ENCODE results near the gene DNAI4. TPM values are rescaled to one million over a fixed set of nuclear protein-coding genes. Genes with fewer than 3 reads are reported as not detected.

The DNAI4 gene
- total and polyA plus RNA-seq, 2 donors (not counting 1 experiment from before 2014, with no cell fraction given) = 2.0 to 12.1 TPM

GRCh38 chr1:66769512-66770229 lies 155.0 kb downstream of the DNAI4 start:
- Histone ChIP-seq H3K9ac (ENCODE audit: insufficient read depth, low read length) (no peak overlapping the region), H3K9me3 (ENCODE audit: control insufficient read depth, insufficient read depth, low read depth, low read length) (no peaks in the 10 kb centered on the region), H3K27ac (ENCODE audit: insufficient read depth, low read length) (no peak overlapping the region), H3K27me3 (ENCODE audit: control insufficient read depth, insufficient read depth, low read length) (no peaks in the 10 kb centered on the region), H2AFZ (ENCODE audit: low read length) (no peak overlapping the region), H4K20me1 (ENCODE audit: control insufficient read depth, extremely low read depth, insufficient read depth, low read length) (no peaks in the 10 kb centered on the region), H3K4me2 (ENCODE audit: extremely low read depth, insufficient read depth, low read length) (no peak overlapping the region), H3K4me3 (replicated peaks in 1 of 4; ENCODE audit: control extremely low read depth in 1 of 4, insufficient read depth in 1 of 4, low read depth in 3 of 4, low read length in 4 of 4) (no peak overlapping the region), H3K4me1 (ENCODE audit: control insufficient read depth, extremely low read depth, insufficient read depth, low read length) (no peaks in the 10 kb centered on the region), H3K36me3 (ENCODE audit: control insufficient read depth, insufficient read depth, low read length) (no peaks in the 10 kb centered on the region), H3K79me2 (ENCODE audit: control insufficient read depth, insufficient read depth, low read length) (no peaks in the 10 kb centered on the region)
- DNase-seq (ENCODE audit: low read depth in 2 of 2) = no peak
- TF ChIP-seq EZH2 (IDR thresholded peaks at IDR 0.05; ENCODE audit: low read length, missing control alignments) = no peak
- no peak for TF ChIP-seq CTCF (conservative IDR thresholded peaks at IDR 0.05 in 1 of 2, IDR thresholded peaks at IDR 0.05 in 1 of 2; ENCODE audit: low read depth in 1 of 2, low read length in 2 of 2)

GRCh38 chr1:66768965-66769364 lies 155.7 kb downstream of the DNAI4 start:
- Histone ChIP-seq H3K9me3 (ENCODE audit: control insufficient read depth, insufficient read depth, low read depth, low read length) (no peaks in the 10 kb centered on the region), H3K4me1 (ENCODE audit: control insufficient read depth, extremely low read depth, insufficient read depth, low read length) (no peaks in the 10 kb centered on the region), H3K9ac (ENCODE audit: insufficient read depth, low read length) (no peak overlapping the region), H3K36me3 (ENCODE audit: control insufficient read depth, insufficient read depth, low read length) (no peaks in the 10 kb centered on the region), H3K4me2 (ENCODE audit: extremely low read depth, insufficient read depth, low read length) (no peak overlapping the region), H3K4me3 (replicated peaks in 1 of 4; ENCODE audit: control extremely low read depth in 1 of 4, insufficient read depth in 1 of 4, low read depth in 3 of 4, low read length in 4 of 4) (no peak overlapping the region), H3K27me3 (ENCODE audit: control insufficient read depth, insufficient read depth, low read length) (no peaks in the 10 kb centered on the region), H3K27ac (ENCODE audit: insufficient read depth, low read length) (no peak overlapping the region), H4K20me1 (ENCODE audit: control insufficient read depth, extremely low read depth, insufficient read depth, low read length) (no peaks in the 10 kb centered on the region), H3K79me2 (ENCODE audit: control insufficient read depth, insufficient read depth, low read length) (no peaks in the 10 kb centered on the region), H2AFZ (ENCODE audit: low read length) (no peak overlapping the region)
- no peak for DNase-seq (ENCODE audit: low read depth in 2 of 2)
- TF ChIP-seq CTCF (conservative IDR thresholded peaks at IDR 0.05 in 1 of 2, IDR thresholded peaks at IDR 0.05 in 1 of 2; ENCODE audit: low read depth in 1 of 2, low read length in 2 of 2) (no peak), EZH2 (IDR thresholded peaks at IDR 0.05; ENCODE audit: low read length, missing control alignments) (no peak)

- no peaks in the 10 kb centered on the region for H3K36me3 ChIP-seq (ENCODE audit: control insufficient read depth, insufficient read depth, low read length)
- no peaks in the 10 kb centered on the region for H3K4me1 ChIP-seq (ENCODE audit: control insufficient read depth, extremely low read depth, insufficient read depth, low read length)
- no peaks in the 10 kb centered on the region for H4K20me1 ChIP-seq (ENCODE audit: control insufficient read depth, extremely low read depth, insufficient read depth, low read length)
- no peak overlapping the region for H3K27ac ChIP-seq (ENCODE audit: insufficient read depth, low read length)
- no peak overlapping the region for H3K4me2 ChIP-seq (ENCODE audit: extremely low read depth, insufficient read depth, low read length)
- H3K27me3 ChIP-seq (ENCODE audit: control insufficient read depth, insufficient read depth, low read length) = no peaks in the 10 kb centered on the region
- H2AFZ ChIP-seq (ENCODE audit: low read length) = no peak overlapping the region
- H3K79me2 ChIP-seq (ENCODE audit: control insufficient read depth, insufficient read depth, low read length) = no peaks in the 10 kb centered on the region
- no peak overlapping the region for H3K9ac ChIP-seq (ENCODE audit: insufficient read depth, low read length)
- TF ChIP-seq EZH2 (IDR thresholded peaks at IDR 0.05; ENCODE audit: low read length, missing control alignments) = no peak
- TF ChIP-seq CTCF (conservative IDR thresholded peaks at IDR 0.05 in 1 of 2, IDR thresholded peaks at IDR 0.05 in 1 of 2; ENCODE audit: low read depth in 1 of 2, low read length in 2 of 2) = no peak
- DNase-seq (ENCODE audit: low read depth in 2 of 2) = no peak
- no peak overlapping the region for H3K4me3 ChIP-seq (replicated peaks in 1 of 4; ENCODE audit: control extremely low read depth in 1 of 4, insufficient read depth in 1 of 4, low read depth in 3 of 4, low read length in 4 of 4)
- no peaks in the 10 kb centered on the region for H3K9me3 ChIP-seq (ENCODE audit: control insufficient read depth, insufficient read depth, low read depth, low read length)
Measured at GRCh38 chr1:66767626-66768025, 157.0 kb downstream of the DNAI4 start.

Measured in fibroblast of lung (primary cell).